ENCODE results near the gene PRR7.

DNA sequence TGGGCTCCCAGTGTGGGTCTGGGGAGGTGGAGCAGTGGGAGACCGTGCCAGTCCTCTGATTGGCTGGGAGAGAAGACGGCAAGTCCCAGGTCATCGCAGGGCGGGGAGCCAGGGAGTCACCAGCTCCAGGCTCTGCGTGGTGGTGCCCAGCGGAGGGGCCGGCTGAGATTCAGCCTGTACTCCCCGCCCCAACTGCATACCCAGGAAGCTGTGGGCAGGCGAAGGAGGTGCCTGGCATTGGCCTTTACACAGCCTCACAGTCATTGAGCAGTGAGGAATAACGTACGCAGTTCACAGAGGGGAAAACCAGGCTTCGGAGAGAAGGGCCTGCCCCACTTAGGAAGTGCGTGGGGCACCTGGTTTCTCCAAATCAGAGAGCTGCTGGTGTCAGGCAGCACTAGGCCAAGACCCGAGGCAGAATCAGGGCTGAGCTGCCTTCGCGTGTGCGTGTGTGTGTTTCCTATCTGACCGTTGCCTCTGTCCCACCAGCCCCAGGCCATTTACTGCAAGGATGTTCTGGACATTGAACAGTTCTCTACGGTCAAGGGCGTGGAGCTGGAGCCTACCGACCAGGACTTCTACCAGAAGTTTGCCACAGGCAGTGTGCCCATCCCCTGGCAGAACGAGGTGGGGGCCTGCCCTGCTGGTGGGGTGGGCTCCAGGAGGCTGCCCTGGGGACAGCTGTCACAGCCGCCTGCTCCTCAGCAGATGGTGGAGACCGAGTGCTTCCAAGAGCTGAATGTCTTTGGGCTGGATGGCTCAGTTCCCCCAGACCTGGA is 6.2 kb upstream of the PRR7 start:
- TF ChIP-seq, protein P1, sequence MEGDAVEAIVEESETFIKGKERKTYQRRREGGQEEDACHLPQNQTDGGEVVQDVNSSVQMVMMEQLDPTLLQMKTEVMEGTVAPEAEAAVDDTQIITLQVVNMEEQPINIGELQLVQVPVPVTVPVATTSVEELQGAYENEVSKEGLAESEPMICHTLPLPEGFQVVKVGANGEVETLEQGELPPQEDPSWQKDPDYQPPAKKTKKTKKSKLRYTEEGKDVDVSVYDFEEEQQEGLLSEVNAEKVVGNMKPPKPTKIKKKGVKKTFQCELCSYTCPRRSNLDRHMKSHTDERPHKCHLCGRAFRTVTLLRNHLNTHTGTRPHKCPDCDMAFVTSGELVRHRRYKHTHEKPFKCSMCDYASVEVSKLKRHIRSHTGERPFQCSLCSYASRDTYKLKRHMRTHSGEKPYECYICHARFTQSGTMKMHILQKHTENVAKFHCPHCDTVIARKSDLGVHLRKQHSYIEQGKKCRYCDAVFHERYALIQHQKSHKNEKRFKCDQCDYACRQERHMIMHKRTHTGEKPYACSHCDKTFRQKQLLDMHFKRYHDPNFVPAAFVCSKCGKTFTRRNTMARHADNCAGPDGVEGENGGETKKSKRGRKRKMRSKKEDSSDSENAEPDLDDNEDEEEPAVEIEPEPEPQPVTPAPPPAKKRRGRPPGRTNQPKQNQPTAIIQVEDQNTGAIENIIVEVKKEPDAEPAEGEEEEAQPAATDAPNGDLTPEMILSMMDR (IDR thresholded peaks at IDR 0.05) = no peak
- no peak for TF ChIP-seq POLR2AphosphoS5 (IDR thresholded peaks at IDR 0.05)
